SK-N-SH (cell line): ENCODE data around the gene PRB2.

Source experiments
- CTCF ChIP-seq: fragments of 200-600 bp; sonication (generic); IDR thresholded peaks from 2 replicates; pipeline ENCODE4 v1.6.1; 2017; ENCODE audit warnings: antibody characterized with exemption, mild to moderate bottlenecking, moderate library complexity
- ELF1 ChIP-seq: IDR thresholded peaks from 2 replicates; pipeline ENCODE4 v1.4.0; 2012
- EP300 ChIP-seq, 2 experiments: IDR thresholded peaks; 2 replicates each; pipeline versions ENCODE4 v1.4.0 to v1.6.1; 2012; ENCODE audit warnings: borderline replicate concordance in 1 of 2, low read depth in 1 of 2, low read length in 1 of 2
- EZH2phosphoT487 ChIP-seq: fragments of 200-600 bp; sonication (generic); IDR thresholded peaks from 2 replicates; pipeline ENCODE4 v1.6.1; 2017; ENCODE audit warnings: low read depth, mixed run types, mild to moderate bottlenecking, antibody characterized with exemption, moderate library complexity, borderline replicate concordance
- GABPA ChIP-seq: IDR thresholded peaks from 2 replicates; pipeline ENCODE4 v1.4.0; 2012; ENCODE audit warnings: low read depth, mild to moderate bottlenecking
- IRF3 ChIP-seq: fragments of 150-350 bp; IDR thresholded peaks from 2 replicates; pipeline ENCODE4 v1.6.1; 2016; ENCODE audit warnings: mild to moderate bottlenecking, low read depth, low read length
- JUND ChIP-seq: IDR thresholded peaks from 2 replicates; pipeline ENCODE4 v1.4.0; 2012
- MAX ChIP-seq: IDR thresholded peaks from 2 replicates; pipeline ENCODE4 v1.4.0; 2012; ENCODE audit warnings: low read depth
- POLR2AphosphoS5 ChIP-seq: IDR thresholded peaks from 2 replicates; pipeline ENCODE4 v1.6.1; 2012; ENCODE audit warnings: low read depth, low read length
- REST ChIP-seq: IDR thresholded peaks from 2 replicates; pipeline ENCODE4 v1.6.1; 2012; ENCODE audit warnings: mild to moderate bottlenecking, low read depth, low read length, moderate library complexity
- RFX5 ChIP-seq: IDR thresholded peaks from 2 replicates; pipeline ENCODE4 v1.6.1; 2012; ENCODE audit warnings: mild to moderate bottlenecking, improper control_type of control experiment, low read length
- TAF1 ChIP-seq: IDR thresholded peaks from 2 replicates; pipeline ENCODE4 v1.6.1; 2012; ENCODE audit warnings: low read depth, mild to moderate bottlenecking, low read length, moderate library complexity, borderline replicate concordance

- TF ChIP-seq REST: no peak
- TF ChIP-seq GABPA: no peak
- TF ChIP-seq ELF1: no peak
- no peak for TF ChIP-seq CTCF
- no peak for TF ChIP-seq POLR2AphosphoS5
- no peak for TF ChIP-seq RFX5
- TF ChIP-seq EZH2phosphoT487: no peak
- no peak for TF ChIP-seq MAX
- no peak for TF ChIP-seq TAF1
- TF ChIP-seq IRF3: no peak
- TF ChIP-seq EP300 (IDR thresholded peaks at IDR 0.05; ENCODE audit: borderline replicate concordance in 1 of 2, low read depth in 1 of 2, low read length in 1 of 2): no peak
- TF ChIP-seq JUND: no peak
Observed at GRCh38 chr12:11431486-11431885, 36.1 kb upstream of the PRB2 start.
